MM.1S (cell line): Measurements from ENCODE around the gene ABCB8.

ENCODE experiments used
- EZH2 ChIP-seq: fragments of 300-600 bp; sonication (generic); optimal IDR thresholded peaks from 2 replicates; pipeline ENCODE3; 2017; ENCODE audit warnings: low read depth, mild to moderate bottlenecking, antibody characterized with exemption, low read length, mixed read lengths
- TF ChIP-seq, protein P1 (sequence below): fragments of 300-600 bp; sonication (generic); IDR thresholded peaks from 2 replicates; pipeline ENCODE4 v1.5.1; 2016; ENCODE audit warnings: antibody characterized with exemption, low read length, mixed read lengths

DNA sequence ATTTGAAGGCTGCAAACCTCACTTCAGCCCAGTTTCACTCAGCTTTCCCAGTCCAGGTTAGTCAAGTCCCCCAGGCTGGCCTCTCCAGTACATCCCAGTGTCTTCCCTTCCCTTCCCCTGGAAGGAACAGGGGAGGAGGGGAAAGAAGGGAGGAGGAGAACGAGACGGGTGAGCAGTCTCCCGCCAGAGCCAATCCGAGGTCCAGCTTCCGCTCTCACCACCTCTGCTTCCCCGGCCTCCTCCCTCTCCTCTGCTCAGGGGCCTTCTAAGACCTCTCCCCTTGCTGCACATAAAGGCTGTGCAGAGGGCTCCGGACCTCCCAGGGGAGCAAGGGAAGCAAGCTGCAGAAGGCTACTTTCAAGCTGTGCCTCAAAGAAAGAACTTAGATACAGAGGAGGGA is 8.0 kb upstream of the ABCB8 start:
- no peak for TF ChIP-seq EZH2
- TF ChIP-seq, protein P1, sequence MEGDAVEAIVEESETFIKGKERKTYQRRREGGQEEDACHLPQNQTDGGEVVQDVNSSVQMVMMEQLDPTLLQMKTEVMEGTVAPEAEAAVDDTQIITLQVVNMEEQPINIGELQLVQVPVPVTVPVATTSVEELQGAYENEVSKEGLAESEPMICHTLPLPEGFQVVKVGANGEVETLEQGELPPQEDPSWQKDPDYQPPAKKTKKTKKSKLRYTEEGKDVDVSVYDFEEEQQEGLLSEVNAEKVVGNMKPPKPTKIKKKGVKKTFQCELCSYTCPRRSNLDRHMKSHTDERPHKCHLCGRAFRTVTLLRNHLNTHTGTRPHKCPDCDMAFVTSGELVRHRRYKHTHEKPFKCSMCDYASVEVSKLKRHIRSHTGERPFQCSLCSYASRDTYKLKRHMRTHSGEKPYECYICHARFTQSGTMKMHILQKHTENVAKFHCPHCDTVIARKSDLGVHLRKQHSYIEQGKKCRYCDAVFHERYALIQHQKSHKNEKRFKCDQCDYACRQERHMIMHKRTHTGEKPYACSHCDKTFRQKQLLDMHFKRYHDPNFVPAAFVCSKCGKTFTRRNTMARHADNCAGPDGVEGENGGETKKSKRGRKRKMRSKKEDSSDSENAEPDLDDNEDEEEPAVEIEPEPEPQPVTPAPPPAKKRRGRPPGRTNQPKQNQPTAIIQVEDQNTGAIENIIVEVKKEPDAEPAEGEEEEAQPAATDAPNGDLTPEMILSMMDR: no peak
